ENCODE data around the gene SNCB.

The SNCB gene

DNA sequence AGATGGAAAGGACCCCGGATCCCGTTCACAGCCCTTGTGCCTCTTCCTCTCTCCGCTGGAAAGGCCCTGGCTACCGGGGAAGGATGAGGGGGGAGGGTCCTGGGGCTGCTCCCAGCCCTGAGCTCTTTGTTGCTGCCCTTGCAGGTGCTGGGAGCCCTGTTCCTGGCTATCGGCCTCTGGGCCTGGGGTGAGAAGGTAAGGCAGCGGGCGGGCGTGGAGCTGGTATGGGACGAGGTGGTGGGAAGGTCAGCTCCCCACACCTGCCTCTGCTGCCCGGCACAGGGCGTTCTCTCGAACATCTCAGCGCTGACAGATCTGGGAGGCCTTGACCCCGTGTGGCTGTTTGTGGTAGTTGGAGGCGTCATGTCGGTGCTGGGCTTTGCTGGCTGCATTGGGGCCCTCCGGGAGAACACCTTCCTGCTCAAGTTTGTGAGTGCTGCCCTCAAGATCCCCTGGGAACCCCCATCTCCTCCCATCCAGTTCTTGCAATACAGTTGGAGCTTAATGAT is 21.2 kb upstream of the SNCB start:
- no CpG with 5 or more reads among the region's 17 CpGs for WGBS (ENCODE audit: extremely low coverage, insufficient coverage, insufficient read length)

DNA sequence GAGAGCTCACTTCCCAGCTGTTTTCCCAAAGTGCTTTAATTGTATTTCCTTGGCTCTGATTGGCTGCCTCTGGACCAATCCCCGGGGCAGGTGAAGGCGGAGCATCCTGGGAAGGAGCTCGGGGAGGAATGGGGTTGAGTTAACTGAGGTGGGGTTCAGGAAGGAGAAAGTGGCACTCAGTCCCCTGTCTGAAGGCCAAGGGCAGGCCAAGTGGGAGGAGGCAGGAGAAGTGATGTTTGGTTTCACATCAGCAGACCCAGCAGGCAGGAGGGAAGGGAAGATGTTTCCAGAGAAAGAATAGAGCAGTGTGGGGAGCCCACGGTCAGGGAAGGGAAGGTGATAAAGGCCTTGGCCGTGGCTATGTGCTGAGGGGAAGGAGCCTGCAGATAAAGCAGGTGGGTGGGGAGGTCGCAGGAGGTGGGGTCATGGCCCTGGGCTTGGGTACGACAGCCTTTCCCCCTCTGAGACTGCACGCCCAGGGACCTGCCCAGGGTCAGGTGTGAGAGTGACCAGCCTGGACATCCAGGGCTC is 20.1 kb upstream of the SNCB start:
- no peaks in the 10 kb centered on the region for H3K9me3 ChIP-seq (ENCODE audit: insufficient read depth, low read depth, low read length)
- H3K14ac ChIP-seq (ENCODE audit: low read length) = no peak overlapping the region
- no peak for DNase-seq
- H3K27me3 ChIP-seq (ENCODE audit: insufficient read depth, low read length) = no peaks in the 10 kb centered on the region
- no peak overlapping the region for H3K27ac ChIP-seq (ENCODE audit: low read depth, low read length)
- WGBS (ENCODE audit: extremely low coverage, insufficient coverage, insufficient read length) = no CpG with 5 or more reads among the region's 8 CpGs
- H3K79me1 ChIP-seq (ENCODE audit: low read length) = peaks cover 10% of the 10 kb centered on the region
- peaks cover 5 to 13% of the 10 kb centered on the region in 2 experiments for H3K36me3 ChIP-seq (ENCODE audit: control insufficient read depth in 1 of 2, insufficient read depth in 2 of 2, low read length in 2 of 2)
- no peak overlapping the region for H4K91ac ChIP-seq (ENCODE audit: low read depth, low read length)
- H4K8ac ChIP-seq (ENCODE audit: low read depth, low read length) = no peak overlapping the region
- no peak overlapping the region for H2AK5ac ChIP-seq (ENCODE audit: low read length)
- H2BK120ac ChIP-seq (ENCODE audit: insufficient read depth, low read length, poor library complexity) = no peak overlapping the region
- no peak overlapping the region for H2BK12ac ChIP-seq (ENCODE audit: low read length)
- no peak overlapping the region for H2AFZ ChIP-seq (ENCODE audit: insufficient read depth, low read length, poor library complexity)
- H3K23ac ChIP-seq (ENCODE audit: low read length) = no peak overlapping the region
- H3K4me1 ChIP-seq (ENCODE audit: control insufficient read depth in 1 of 2, insufficient read depth in 2 of 2, low read length in 2 of 2) = peaks cover 11 to 12% of the 10 kb centered on the region in 2 experiments
- no peak overlapping the region for H3K18ac ChIP-seq (ENCODE audit: low read length)
- H2BK5ac ChIP-seq (ENCODE audit: low read depth, low read length, poor library complexity) = no peak overlapping the region
- H3K4me3 ChIP-seq (ENCODE audit: low read depth, low read length) = no peak overlapping the region
- no peak overlapping the region for H4K12ac ChIP-seq (ENCODE audit: low read depth, low read length)
- H3K79me2 ChIP-seq (ENCODE audit: control insufficient read depth, insufficient read depth, low read length, poor library complexity) = peaks cover 6% of the 10 kb centered on the region
- H3K4ac ChIP-seq (ENCODE audit: low read depth, low read length) = no peak overlapping the region
- no peak overlapping the region for H3K4me2 ChIP-seq (ENCODE audit: low read length)
- no peak overlapping the region for H3K9ac ChIP-seq (ENCODE audit: low read length)

More for the DNA sequence above, 21.2 kb upstream of the SNCB start:
- H3K4me1 ChIP-seq (ENCODE audit: control insufficient read depth in 1 of 2, insufficient read depth in 2 of 2, low read length in 2 of 2) = peaks cover 11 to 12% of the 10 kb centered on the region in 2 experiments
- no peak overlapping the region for H3K27ac ChIP-seq (ENCODE audit: low read depth, low read length)
- H3K23ac ChIP-seq (ENCODE audit: low read length) = no peak overlapping the region
- H2AFZ ChIP-seq (ENCODE audit: insufficient read depth, low read length, poor library complexity) = no peak overlapping the region
- no peak overlapping the region for H3K4me2 ChIP-seq (ENCODE audit: low read length)
- H2BK120ac ChIP-seq (ENCODE audit: insufficient read depth, low read length, poor library complexity) = no peak overlapping the region
- H3K9ac ChIP-seq (ENCODE audit: low read length) = no peak overlapping the region
- no peak overlapping the region for H2BK5ac ChIP-seq (ENCODE audit: low read depth, low read length, poor library complexity)
- no peak overlapping the region for H3K4ac ChIP-seq (ENCODE audit: low read depth, low read length)
- H4K8ac ChIP-seq (ENCODE audit: low read depth, low read length) = no peak overlapping the region
- H3K14ac ChIP-seq (ENCODE audit: low read length) = no peak overlapping the region
- no peaks in the 10 kb centered on the region for H3K9me3 ChIP-seq (ENCODE audit: insufficient read depth, low read depth, low read length)
- no peak overlapping the region for H4K12ac ChIP-seq (ENCODE audit: low read depth, low read length)
- peaks cover 6% of the 10 kb centered on the region for H3K79me2 ChIP-seq (ENCODE audit: control insufficient read depth, insufficient read depth, low read length, poor library complexity)
- no peak for DNase-seq
- H3K18ac ChIP-seq (ENCODE audit: low read length) = no peak overlapping the region
- H2AK5ac ChIP-seq (ENCODE audit: low read length) = no peak overlapping the region
- H2BK12ac ChIP-seq (ENCODE audit: low read length) = no peak overlapping the region
- peaks cover 5 to 13% of the 10 kb centered on the region in 2 experiments for H3K36me3 ChIP-seq (ENCODE audit: control insufficient read depth in 1 of 2, insufficient read depth in 2 of 2, low read length in 2 of 2)
- H3K27me3 ChIP-seq (ENCODE audit: insufficient read depth, low read length) = no peaks in the 10 kb centered on the region
- H4K91ac ChIP-seq (ENCODE audit: low read depth, low read length) = no peak overlapping the region
- peaks cover 10% of the 10 kb centered on the region for H3K79me1 ChIP-seq (ENCODE audit: low read length)
- H3K4me3 ChIP-seq (ENCODE audit: low read depth, low read length) = no peak overlapping the region

DNA sequence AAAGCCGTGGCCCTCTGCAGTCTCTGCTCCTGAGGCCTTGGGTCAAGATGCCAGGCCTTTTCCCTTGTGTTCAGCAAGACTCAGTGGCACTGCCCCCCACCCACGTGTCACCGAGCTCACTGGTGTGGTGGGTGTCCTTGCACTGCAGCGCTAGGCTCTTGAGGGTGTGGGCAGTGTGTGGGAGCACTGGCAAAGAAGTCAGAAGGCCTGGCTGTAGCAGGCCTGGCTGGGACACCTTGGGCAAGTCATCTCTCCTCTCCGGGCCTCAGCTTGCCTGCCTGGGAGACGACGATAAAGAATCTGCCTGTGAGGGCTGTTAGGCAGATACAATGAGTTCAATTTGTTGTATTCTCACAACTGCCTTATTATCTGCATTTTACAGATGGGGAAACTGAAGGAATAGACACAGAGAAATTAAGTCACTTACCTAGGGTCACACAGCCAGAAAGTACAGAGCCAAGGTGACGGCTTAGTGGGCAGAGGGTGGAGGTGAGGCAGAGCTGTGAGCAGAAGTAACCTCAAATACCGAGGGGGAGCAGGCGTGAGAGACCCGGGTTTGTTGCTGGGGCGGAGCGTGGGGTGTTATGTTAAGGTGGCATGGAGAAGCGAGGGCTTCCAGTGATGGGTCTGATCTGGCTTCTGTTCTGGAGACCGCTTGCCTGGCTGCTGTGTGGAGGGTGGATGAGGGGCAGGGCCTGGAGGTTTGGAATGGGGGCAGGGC is 18.3 kb upstream of the SNCB start:
- Histone ChIP-seq H2BK120ac (ENCODE audit: insufficient read depth, low read length, poor library complexity) (no peak overlapping the region), H3K18ac (ENCODE audit: low read length) (no peak overlapping the region), H2BK12ac (ENCODE audit: low read length) (no peak overlapping the region), H3K4me2 (ENCODE audit: low read length) (peak overlapping the region; percentile 88), H3K27me3 (ENCODE audit: insufficient read depth, low read length) (no peaks in the 10 kb centered on the region), H4K12ac (ENCODE audit: low read depth, low read length) (no peak overlapping the region), H2AFZ (ENCODE audit: insufficient read depth, low read length, poor library complexity) (no peak overlapping the region), H3K9me3 (ENCODE audit: insufficient read depth, low read depth, low read length) (no peaks in the 10 kb centered on the region), H3K36me3 (ENCODE audit: control insufficient read depth in 1 of 2, insufficient read depth in 2 of 2, low read length in 2 of 2) (peaks cover 4 to 6% of the 10 kb centered on the region in 2 experiments), H3K9ac (ENCODE audit: low read length) (no peak overlapping the region), H4K8ac (ENCODE audit: low read depth, low read length) (no peak overlapping the region), H3K4me3 (ENCODE audit: low read depth, low read length) (no peak overlapping the region), H3K27ac (ENCODE audit: low read depth, low read length) (no peak overlapping the region), H4K91ac (ENCODE audit: low read depth, low read length) (no peak overlapping the region), H2BK5ac (ENCODE audit: low read depth, low read length, poor library complexity) (no peak overlapping the region), H3K23ac (ENCODE audit: low read length) (no peak overlapping the region), H3K4me1 (ENCODE audit: control insufficient read depth in 1 of 2, insufficient read depth in 2 of 2, low read length in 2 of 2) (peaks cover 11 to 12% of the 10 kb centered on the region in 2 experiments), H3K79me2 (ENCODE audit: control insufficient read depth, insufficient read depth, low read length, poor library complexity) (peaks cover 6% of the 10 kb centered on the region), H3K79me1 (ENCODE audit: low read length) (peaks cover 10% of the 10 kb centered on the region), H2AK5ac (ENCODE audit: low read length) (no peak overlapping the region), H3K4ac (ENCODE audit: low read depth, low read length) (no peak overlapping the region), H3K14ac (ENCODE audit: low read length) (no peak overlapping the region)
- DNase-seq = no peak
- no CpG with 5 or more reads among the region's 15 CpGs for WGBS (ENCODE audit: extremely low coverage, insufficient coverage, insufficient read length)

DNA sequence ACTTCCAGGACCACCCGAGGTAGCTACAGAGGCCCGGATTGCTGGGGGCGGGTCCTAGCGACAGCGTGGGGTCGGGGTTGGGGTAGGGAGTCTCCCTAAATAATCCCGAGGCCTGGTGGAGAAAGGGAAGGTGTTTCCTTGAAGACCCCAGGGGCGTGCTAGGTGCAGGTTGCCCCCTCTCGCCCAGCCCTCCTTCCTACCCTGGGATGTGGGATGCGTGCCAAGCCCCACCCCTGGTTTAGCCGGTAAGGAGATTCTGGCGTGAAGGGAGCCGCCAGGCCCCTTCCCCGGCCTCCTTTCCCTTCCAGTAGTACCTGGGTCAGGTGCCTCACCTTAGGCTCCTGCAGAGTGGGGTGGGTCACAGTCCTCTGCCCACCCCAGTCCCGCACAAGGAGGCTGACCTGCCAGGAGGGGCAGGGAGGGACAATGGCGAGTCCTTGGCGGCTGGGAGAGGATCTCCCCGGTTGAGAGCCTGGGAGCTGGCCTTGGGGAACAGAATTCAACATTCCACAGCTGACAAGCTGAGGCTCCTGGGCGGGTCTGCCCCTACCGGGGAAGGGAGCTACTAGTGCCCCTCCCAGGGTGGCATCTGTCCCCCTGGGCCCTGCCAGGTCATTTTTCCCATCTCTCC is 17.6 kb upstream of the SNCB start:
- no CpG with 5 or more reads among the region's 20 CpGs for WGBS (ENCODE audit: extremely low coverage, insufficient coverage, insufficient read length)

More for the DNA sequence above, 17.6 kb upstream of the SNCB start:
- Histone ChIP-seq H4K12ac (ENCODE audit: low read depth, low read length) (peak overlapping the region; percentile 76), H3K79me1 (ENCODE audit: low read length) (peaks cover 10% of the 10 kb centered on the region), H3K23ac (ENCODE audit: low read length) (no peak overlapping the region), H2BK120ac (ENCODE audit: insufficient read depth, low read length, poor library complexity) (peak overlapping the region; percentile 73), H3K27me3 (ENCODE audit: insufficient read depth, low read length) (no peaks in the 10 kb centered on the region), H3K18ac (ENCODE audit: low read length) (peak overlapping the region; percentile 76), H3K36me3 (ENCODE audit: control insufficient read depth in 1 of 2, insufficient read depth in 2 of 2, low read length in 2 of 2) (peaks cover 0 to 3% of the 10 kb centered on the region in 2 experiments), H2BK12ac (ENCODE audit: low read length) (no peak overlapping the region), H4K8ac (ENCODE audit: low read depth, low read length) (peak overlapping the region; percentile 92), H3K79me2 (ENCODE audit: control insufficient read depth, insufficient read depth, low read length, poor library complexity) (peaks cover 6% of the 10 kb centered on the region), H2AK5ac (ENCODE audit: low read length) (no peak overlapping the region), H3K9me3 (ENCODE audit: insufficient read depth, low read depth, low read length) (no peaks in the 10 kb centered on the region), H2AFZ (ENCODE audit: insufficient read depth, low read length, poor library complexity) (peak overlapping the region; percentile 93), H3K4me1 (ENCODE audit: control insufficient read depth in 1 of 2, insufficient read depth in 2 of 2, low read length in 2 of 2) (peaks cover 11 to 12% of the 10 kb centered on the region in 2 experiments), H3K4ac (ENCODE audit: low read depth, low read length) (no peak overlapping the region), H3K4me2 (ENCODE audit: low read length) (peak overlapping the region; percentile 88), H3K4me3 (ENCODE audit: low read depth, low read length) (peak overlapping the region; percentile 74), H3K9ac (ENCODE audit: low read length) (peak overlapping the region; percentile 81), H4K91ac (ENCODE audit: low read depth, low read length) (peak overlapping the region; percentile 84), H3K14ac (ENCODE audit: low read length) (peak overlapping the region; percentile 89), H2BK5ac (ENCODE audit: low read depth, low read length, poor library complexity) (no peak overlapping the region), H3K27ac (ENCODE audit: low read depth, low read length) (no peak overlapping the region)
- DNase-seq = no peak
